GM23248 (cell line): ENCODE data around the gene CATSPERE. TPM values are rescaled to one million over a fixed set of nuclear protein-coding genes. Genes with fewer than 3 reads are reported as not detected.

Experiments
- DNase-seq: peaks from one replicate; pipeline ENCODE4 v3.0.0-alpha.2; 2015
- H2AFZ ChIP-seq: fragments of 200-600 bp; sonication (generic); 2 replicates; pipeline ENCODE4 v1.6.1; 2016; ENCODE audit warnings: antibody characterized with exemption
- H3F3A ChIP-seq: fragments of 200-600 bp; sonication (generic); 2 replicates; pipeline ENCODE4 v1.6.1; 2016; ENCODE audit warnings: mild to moderate bottlenecking, antibody characterized with exemption, mixed run types; ENCODE audit not compliant: insufficient read depth
- H3K27ac ChIP-seq: fragments of 200-600 bp; sonication (generic); 2 replicates; pipeline ENCODE4 v1.5.1; 2016; ENCODE audit warnings: mild to moderate bottlenecking
- H3K27me3 ChIP-seq: fragments of 200-600 bp; sonication (generic); replicated peaks from 2 replicates; pipeline ENCODE4 v1.6.1; 2016; ENCODE audit warnings: mild to moderate bottlenecking; ENCODE audit not compliant: insufficient read depth
- H3K36me3 ChIP-seq: fragments of 200-600 bp; sonication (generic); 2 replicates; pipeline ENCODE4 v1.6.1; 2016; ENCODE audit warnings: low read depth, mild to moderate bottlenecking
- H3K4me1 ChIP-seq: fragments of 200-600 bp; sonication (generic); 2 replicates; pipeline ENCODE4 v1.6.1; 2016; ENCODE audit warnings: mild to moderate bottlenecking; ENCODE audit not compliant: insufficient read depth
- H3K4me2 ChIP-seq: fragments of 200-600 bp; sonication (generic); one replicate; pipeline ENCODE4 v1.6.1; 2016; ENCODE audit warnings: mild to moderate bottlenecking; ENCODE audit not compliant: unreplicated experiment
- H3K4me3 ChIP-seq: fragments of 200-600 bp; sonication (generic); 2 replicates; pipeline ENCODE4 v1.5.1; 2016; ENCODE audit warnings: mild to moderate bottlenecking
- H3K79me2 ChIP-seq: fragments of 200-600 bp; sonication (generic); 2 replicates; pipeline ENCODE4 v1.6.1; 2016; ENCODE audit warnings: mild to moderate bottlenecking; ENCODE audit not compliant: insufficient read depth
- H3K9ac ChIP-seq: fragments of 200-600 bp; sonication (generic); 2 replicates; pipeline ENCODE4 v1.6.1; 2016; ENCODE audit warnings: mild to moderate bottlenecking
- H3K9me2 ChIP-seq: fragments of 200-600 bp; sonication (generic); 2 replicates; pipeline ENCODE4 v1.6.1; 2016; ENCODE audit warnings: mixed run types, mild to moderate bottlenecking, moderate library complexity; ENCODE audit not compliant: insufficient read depth
- H3K9me3 ChIP-seq: fragments of 200-600 bp; sonication (generic); one replicate; pipeline ENCODE4 v1.6.1; 2017; ENCODE audit warnings: low read depth
- H4K20me1 ChIP-seq: fragments of 200-600 bp; sonication (generic); 2 replicates; pipeline ENCODE4 v1.6.0; 2016; ENCODE audit not compliant: insufficient read depth
- EZH2 ChIP-seq: fragments of 200-600 bp; sonication (generic); IDR thresholded peaks from 2 replicates; pipeline ENCODE4 v1.6.1; 2018; ENCODE audit warnings: antibody characterized with exemption, mild to moderate bottlenecking; ENCODE audit not compliant: insufficient read depth, poor library complexity, severe bottlenecking
- EZH2phosphoT487 ChIP-seq: fragments of 200-600 bp; sonication (generic); IDR thresholded peaks from 2 replicates; pipeline ENCODE4 v1.6.1; 2018; ENCODE audit warnings: antibody characterized with exemption, moderate library complexity, mild to moderate bottlenecking, low read depth; ENCODE audit not compliant: insufficient read depth
- WGBS, 2 experiments: methylation state at CpG; one replicate each; pipeline ENCODE4 v1.1.6; 2015 to 2017; ENCODE audit warnings: low lambda C conversion rate in 2 of 2, low coverage in 1 of 2; ENCODE audit errors: missing lambda C conversion rate in 2 of 2; 5-methylcytosine and 5-hydroxymethylcytosine counted together
- in situ Hi-C: fragments of 300-500 bp; cut with MboI; formaldehyde crosslinking; loops from 2 replicates; pipeline ENCODE4 v1.15.0; 2020
- polyA plus RNA-seq: library from polyadenylated mRNA; unstranded; fragments of >200 nt; fragmentation: Nextera tagmentation; extraction: Ambion mirVana; gene quantifications from 2 replicates; pipeline ENCODE4 v1.2.1, GENCODE V29; 2016
- total RNA-seq: library from RNA; depleted of rRNA; stranded (reverse); fragments of >200 nt; shearing (Covaris generic); gene quantifications from 2 replicates; pipeline ENCODE4 v1.2.3, GENCODE V29; 2014

Gene CATSPERE
- total and polyA plus RNA-seq, 2 experiments from 2014 or later, result 0.85 to 1.2 TPM

- no peaks in the 10 kb centered on the region for H3K36me3 ChIP-seq
- H3K79me2 ChIP-seq, result no peaks in the 10 kb centered on the region
- H3K9ac ChIP-seq, result no peak overlapping the region
- WGBS, 2 experiments, result 83 to 93% methylated on average over 4 of the region's 4 CpGs
- no peaks in the 10 kb centered on the region for H4K20me1 ChIP-seq
- DNase-seq, result no peak
- in situ Hi-C loops, result no loop called here
- no peaks in the 10 kb centered on the region for H3K27me3 ChIP-seq
- H3K9me2 ChIP-seq, result no peaks in the 10 kb centered on the region
- H2AFZ ChIP-seq, result no peak overlapping the region
- no peaks in the 10 kb centered on the region for H3F3A ChIP-seq
- H3K9me3 ChIP-seq, result no peaks in the 10 kb centered on the region
- TF ChIP-seq EZH2phosphoT487 (no peak), EZH2 (no peak)
- no peak overlapping the region for H3K4me3 ChIP-seq
- H3K4me2 ChIP-seq, result no peak overlapping the region
- no peaks in the 10 kb centered on the region for H3K4me1 ChIP-seq
- H3K27ac ChIP-seq, result no peak overlapping the region
Observed at GRCh38 chr1:244626709-244627108, 165.6 kb downstream of the CATSPERE start.

GRCh38 chr1:244628789-244629188 lies 167.7 kb downstream of the CATSPERE start:
- Histone ChIP-seq H4K20me1 (no peaks in the 10 kb centered on the region), H3K9ac (no peak overlapping the region), H2AFZ (no peak overlapping the region), H3K36me3 (no peaks in the 10 kb centered on the region), H3K4me3 (no peak overlapping the region), H3F3A (no peaks in the 10 kb centered on the region), H3K9me2 (no peaks in the 10 kb centered on the region), H3K4me1 (no peaks in the 10 kb centered on the region), H3K9me3 (no peaks in the 10 kb centered on the region), H3K27me3 (no peaks in the 10 kb centered on the region), H3K4me2 (no peak overlapping the region), H3K27ac (no peak overlapping the region), H3K79me2 (no peaks in the 10 kb centered on the region)
- TF ChIP-seq EZH2phosphoT487, result no peak
- in situ Hi-C loops, result no loop called here
- DNase-seq, result no peak
- 60 to 62% methylated on average over 5 of the region's 5 CpGs for WGBS, 2 experiments

- TF ChIP-seq EZH2, result no peak
- TF ChIP-seq EZH2phosphoT487, result no peak
- Histone ChIP-seq H3K27me3 (no peaks in the 10 kb centered on the region), H3K4me1 (no peaks in the 10 kb centered on the region), H3K9me2 (no peaks in the 10 kb centered on the region), H3K9me3 (no peaks in the 10 kb centered on the region), H3K4me2 (no peak overlapping the region), H3K27ac (no peak overlapping the region), H3F3A (no peaks in the 10 kb centered on the region), H2AFZ (no peak overlapping the region), H3K4me3 (no peak overlapping the region), H3K79me2 (no peaks in the 10 kb centered on the region), H3K9ac (no peak overlapping the region), H3K36me3 (no peaks in the 10 kb centered on the region), H4K20me1 (no peaks in the 10 kb centered on the region)
- DNase-seq, result no peak
- in situ Hi-C loops, result no loop called here
Observed at GRCh38 chr1:244633140-244633539, 172.1 kb downstream of the CATSPERE start.

- in situ Hi-C loops, result no loop called here
- 78 to 80% methylated on average over 6 of the region's 6 CpGs for WGBS, 2 experiments
- H3K4me3 ChIP-seq, result no peak overlapping the region
- H2AFZ ChIP-seq, result no peak overlapping the region
- DNase-seq, result no peak
- H3K4me2 ChIP-seq, result no peak overlapping the region
- H3K27ac ChIP-seq, result no peak overlapping the region
- H3K4me1 ChIP-seq, result no peaks in the 10 kb centered on the region
- no peaks in the 10 kb centered on the region for H4K20me1 ChIP-seq
- no peaks in the 10 kb centered on the region for H3K79me2 ChIP-seq
- H3F3A ChIP-seq, result no peaks in the 10 kb centered on the region
- no peaks in the 10 kb centered on the region for H3K9me3 ChIP-seq
- no peak overlapping the region for H3K9ac ChIP-seq
- H3K27me3 ChIP-seq, result no peaks in the 10 kb centered on the region
- H3K36me3 ChIP-seq, result no peaks in the 10 kb centered on the region
- H3K9me2 ChIP-seq, result no peaks in the 10 kb centered on the region
- TF ChIP-seq EZH2phosphoT487 (no peak), EZH2 (no peak)
Observed at GRCh38 chr1:244634546-244634945, 173.5 kb downstream of the CATSPERE start.
